ENCODE results near the gene SLC6A11.

SLC6A11 gene

DNA sequence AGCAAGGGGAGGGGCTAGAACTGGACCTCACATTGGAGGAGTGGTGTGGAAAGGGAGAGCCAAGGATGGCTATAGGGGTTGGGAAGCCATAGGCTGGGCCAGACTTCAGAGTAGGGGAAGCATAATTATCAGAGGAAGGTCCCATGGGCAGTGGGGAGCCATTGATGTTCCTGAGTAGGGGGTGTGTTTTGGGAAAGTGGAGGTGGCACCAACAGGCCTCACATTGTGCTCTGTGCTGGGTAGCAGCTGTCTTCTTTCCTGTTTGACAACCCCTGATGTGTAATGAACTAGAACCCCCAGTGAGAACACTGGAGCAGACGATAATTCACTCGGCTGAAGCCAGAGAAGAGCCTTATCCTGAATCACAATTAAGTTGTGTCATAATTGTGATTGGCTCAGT is 41.2 kb downstream of the SLC6A11 start:
- DNase-seq (no peak), ATAC-seq (replicated peaks) (no peak)
- Mint-ChIP-seq H3K36me3 (ENCODE audit: insufficient read depth) (no peaks in the 10 kb centered on the region), H3K4me3 (no peak overlapping the region), H3K4me1 (ENCODE audit: low read depth in 2 of 2) (no peaks in the 10 kb centered on the region), H3K27ac (no peak overlapping the region), H3K27me3 (peaks cover 58 to 59% of the 10 kb centered on the region in 2 donors), H3K9me3 (no peaks in the 10 kb centered on the region)

DNA sequence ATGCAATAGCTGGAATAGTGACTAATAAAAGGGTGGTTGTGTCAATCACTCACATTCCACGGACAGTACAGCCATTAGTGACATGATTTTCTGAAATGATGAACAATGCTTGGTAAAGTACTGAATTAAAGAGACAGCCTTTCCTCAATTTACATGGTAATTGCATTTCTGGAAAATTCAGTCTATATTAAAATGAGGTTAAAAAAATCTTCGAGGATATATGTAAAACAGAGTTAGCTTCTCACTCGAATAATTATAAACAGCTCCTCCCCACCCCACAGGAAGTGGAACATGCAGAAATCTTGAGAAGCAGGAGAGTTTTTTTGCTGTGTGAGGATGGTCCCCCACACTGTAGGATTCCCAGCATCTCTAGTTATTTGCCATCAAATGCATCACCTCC is 42.1 kb downstream of the SLC6A11 start:
- H3K27ac Mint-ChIP-seq = no peak overlapping the region
- H3K27me3 Mint-ChIP-seq = peaks cover 51% of the 10 kb centered on the region in 2 donors
- DNase-seq (no peak), ATAC-seq (replicated peaks) (no peak)
- no peak overlapping the region for H3K4me3 Mint-ChIP-seq
- no peaks in the 10 kb centered on the region for H3K9me3 Mint-ChIP-seq
- H3K4me1 Mint-ChIP-seq (ENCODE audit: low read depth in 2 of 2) = no peaks in the 10 kb centered on the region
- no peaks in the 10 kb centered on the region for H3K36me3 Mint-ChIP-seq (ENCODE audit: insufficient read depth)

DNA sequence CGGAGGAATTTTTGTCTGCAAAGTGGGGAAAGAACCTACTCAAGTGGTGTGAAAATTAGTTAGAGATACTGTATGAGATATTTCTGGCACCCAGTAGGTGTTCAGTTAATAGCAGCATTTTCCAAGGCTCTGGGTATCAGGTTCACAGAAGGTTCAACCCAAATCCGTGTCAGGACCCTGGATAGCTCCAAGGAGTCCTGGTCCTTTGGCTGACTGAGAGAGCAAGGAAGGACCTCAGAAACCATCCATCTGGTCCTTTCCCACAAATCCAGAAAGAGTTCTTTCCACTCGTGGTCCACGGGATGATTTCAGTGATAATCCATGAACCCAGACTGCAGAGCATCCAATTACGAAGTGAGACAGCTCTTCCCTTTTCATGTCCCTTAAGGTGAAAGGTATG is 51.4 kb downstream of the SLC6A11 start:
- no peaks in the 10 kb centered on the region for H3K9me3 Mint-ChIP-seq
- H3K27ac Mint-ChIP-seq = no peak overlapping the region
- no peak for ATAC-seq (replicated peaks)
- H3K4me1 Mint-ChIP-seq (ENCODE audit: low read depth in 2 of 2) = no peaks in the 10 kb centered on the region
- no peak for DNase-seq
- H3K4me3 Mint-ChIP-seq = no peak overlapping the region
- peaks cover 8 to 26% of the 10 kb centered on the region in 2 donors for H3K27me3 Mint-ChIP-seq
- no peaks in the 10 kb centered on the region for H3K36me3 Mint-ChIP-seq (ENCODE audit: insufficient read depth)

- H3K4me1 Mint-ChIP-seq (ENCODE audit: low read depth in 2 of 2) = no peaks in the 10 kb centered on the region
- no peak overlapping the region for H3K27ac Mint-ChIP-seq
- ATAC-seq (replicated peaks) = no peak
- DNase-seq = no peak
- no peaks in the 10 kb centered on the region for H3K36me3 Mint-ChIP-seq (ENCODE audit: insufficient read depth)
- no peak overlapping the region for H3K4me3 Mint-ChIP-seq
- no peaks in the 10 kb centered on the region for H3K9me3 Mint-ChIP-seq
- H3K27me3 Mint-ChIP-seq = peaks cover 23 to 24% of the 10 kb centered on the region in 2 donors
These were observed 53.4 kb downstream of the SLC6A11 start for GRCh38 chr3:10869460-10869859.

- H3K36me3 Mint-ChIP-seq (ENCODE audit: insufficient read depth) = no peaks in the 10 kb centered on the region
- H3K4me1 Mint-ChIP-seq (ENCODE audit: low read depth in 2 of 2) = no peaks in the 10 kb centered on the region
- H3K9me3 Mint-ChIP-seq = no peaks in the 10 kb centered on the region
- DNase-seq (no peak), ATAC-seq (replicated peaks) (no peak)
- H3K4me3 Mint-ChIP-seq = no peak overlapping the region
- H3K27ac Mint-ChIP-seq = no peak overlapping the region
- peaks cover 25 to 29% of the 10 kb centered on the region in 2 donors for H3K27me3 Mint-ChIP-seq
These were observed 54.3 kb downstream of the SLC6A11 start for GRCh38 chr3:10870296-10870695.

- Mint-ChIP-seq H3K4me3 (no peak overlapping the region), H3K27ac (no peak overlapping the region), H3K9me3 (no peaks in the 10 kb centered on the region), H3K27me3 (peaks cover 29 to 41% of the 10 kb centered on the region in 2 donors), H3K36me3 (ENCODE audit: insufficient read depth) (no peaks in the 10 kb centered on the region), H3K4me1 (ENCODE audit: low read depth in 2 of 2) (no peaks in the 10 kb centered on the region)
- no peak for DNase-seq
- ATAC-seq (replicated peaks) = no peak
These were observed 57.4 kb downstream of the SLC6A11 start for GRCh38 chr3:10873415-10873814.

DNA sequence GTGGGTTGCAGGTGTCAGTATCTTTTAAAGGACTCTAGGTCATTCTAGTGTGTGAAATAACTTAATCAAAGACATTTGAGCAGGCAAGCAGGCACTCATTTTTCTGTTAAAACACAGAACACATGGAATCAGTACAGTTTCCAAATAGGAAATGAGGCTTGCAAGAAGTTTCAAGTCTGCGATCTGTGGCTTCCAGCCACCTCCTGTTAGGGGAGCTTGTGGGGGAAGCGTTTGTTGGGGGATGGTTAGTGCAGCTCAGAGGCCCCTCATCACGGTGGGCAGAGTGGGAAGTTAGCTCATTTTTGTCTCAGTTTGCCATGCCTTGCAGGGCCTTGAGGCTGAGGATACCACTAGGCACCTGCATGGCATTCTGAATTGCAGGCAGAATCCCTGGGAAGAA is 59.9 kb downstream of the SLC6A11 start:
- Mint-ChIP-seq H3K36me3 (ENCODE audit: insufficient read depth) (no peaks in the 10 kb centered on the region), H3K27me3 (peaks cover 31 to 61% of the 10 kb centered on the region in 2 donors), H3K27ac (no peak overlapping the region), H3K4me1 (ENCODE audit: low read depth in 2 of 2) (no peaks in the 10 kb centered on the region), H3K4me3 (no peak overlapping the region), H3K9me3 (no peaks in the 10 kb centered on the region)
- DNase-seq (no peak), ATAC-seq (replicated peaks) (no peak)

DNA sequence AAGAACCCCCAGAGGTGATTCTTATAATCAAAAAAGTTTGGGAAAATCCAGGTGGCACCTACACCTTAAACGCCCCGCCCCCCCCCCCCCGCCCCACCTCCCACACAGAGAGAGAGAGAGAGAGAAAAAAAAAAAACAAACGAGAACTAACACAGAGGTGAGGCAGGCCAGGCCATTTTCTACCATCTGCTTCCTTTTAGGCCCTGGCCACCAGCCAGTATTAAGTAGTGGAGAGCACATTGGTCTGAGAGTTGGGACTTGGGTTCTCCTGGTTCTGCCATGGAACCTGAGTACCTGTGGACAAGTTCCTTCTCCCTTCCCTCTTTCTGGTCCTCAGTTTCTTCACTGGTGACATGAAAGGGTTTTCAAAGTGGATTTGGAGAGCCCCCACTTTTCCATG is 60.6 kb downstream of the SLC6A11 start:
- no peaks in the 10 kb centered on the region for H3K4me1 Mint-ChIP-seq (ENCODE audit: low read depth in 2 of 2)
- ATAC-seq (replicated peaks) (no peak), DNase-seq (no peak)
- no peak overlapping the region for H3K4me3 Mint-ChIP-seq
- H3K27me3 Mint-ChIP-seq = peaks cover 31 to 65% of the 10 kb centered on the region in 2 donors
- H3K9me3 Mint-ChIP-seq = no peaks in the 10 kb centered on the region
- no peaks in the 10 kb centered on the region for H3K36me3 Mint-ChIP-seq (ENCODE audit: insufficient read depth)
- no peak overlapping the region for H3K27ac Mint-ChIP-seq

DNA sequence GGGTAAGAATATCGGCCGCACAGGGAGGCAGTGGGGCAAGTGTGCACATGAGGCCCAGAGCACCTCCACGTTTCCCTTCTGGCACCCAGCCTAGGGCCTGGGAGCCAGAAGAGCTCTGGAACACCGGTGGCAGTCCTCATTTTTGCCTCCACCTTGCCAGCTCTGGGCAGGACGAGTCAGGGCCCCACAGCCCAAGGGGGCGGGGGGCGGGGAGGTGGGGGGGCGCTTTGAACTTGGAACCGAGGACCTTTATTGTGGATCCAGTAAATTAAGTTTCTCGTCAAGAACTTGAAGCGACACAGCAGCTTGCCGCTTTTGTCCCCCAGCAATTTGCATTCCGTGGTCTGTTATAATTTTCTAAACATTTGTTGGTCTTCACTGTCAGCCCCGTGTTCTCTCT is 66.8 kb downstream of the SLC6A11 start:
- H3K36me3 Mint-ChIP-seq (ENCODE audit: insufficient read depth) = no peaks in the 10 kb centered on the region
- H3K4me3 Mint-ChIP-seq = no peak overlapping the region
- no peaks in the 10 kb centered on the region for H3K4me1 Mint-ChIP-seq (ENCODE audit: low read depth in 2 of 2)
- ATAC-seq (replicated peaks) (no peak), DNase-seq (no peak)
- no peaks in the 10 kb centered on the region for H3K9me3 Mint-ChIP-seq
- no peak overlapping the region for H3K27ac Mint-ChIP-seq
- peaks cover 19 to 65% of the 10 kb centered on the region in 2 donors for H3K27me3 Mint-ChIP-seq

- DNase-seq (no peak), ATAC-seq (replicated peaks) (no peak)
- Mint-ChIP-seq H3K27me3 (peaks cover 19 to 65% of the 10 kb centered on the region in 2 donors), H3K36me3 (ENCODE audit: insufficient read depth) (no peaks in the 10 kb centered on the region), H3K4me1 (ENCODE audit: low read depth in 2 of 2) (no peaks in the 10 kb centered on the region), H3K4me3 (no peak overlapping the region), H3K27ac (no peak overlapping the region), H3K9me3 (no peaks in the 10 kb centered on the region)
These were observed 67.6 kb downstream of the SLC6A11 start for GRCh38 chr3:10883478-10884234.

DNA sequence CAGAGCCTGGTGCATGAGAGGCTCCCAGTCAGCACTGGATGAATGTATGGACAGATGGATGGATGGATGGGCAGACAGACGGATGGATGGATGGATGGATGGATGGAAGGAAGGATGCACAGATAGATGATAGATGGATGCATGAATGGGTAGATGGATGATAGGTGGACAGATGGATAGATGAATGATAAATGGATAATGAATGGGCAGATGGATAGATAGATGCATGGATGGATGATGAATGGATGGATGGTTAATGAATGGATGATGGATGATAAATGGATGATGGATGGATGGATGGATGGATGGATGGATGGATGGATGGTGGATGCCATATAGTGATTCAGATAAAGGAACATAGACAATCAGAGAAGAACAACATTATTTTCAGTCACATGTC is 71.0 kb downstream of the SLC6A11 start:
- Mint-ChIP-seq H3K4me1 (ENCODE audit: low read depth in 2 of 2) (no peaks in the 10 kb centered on the region), H3K4me3 (no peak overlapping the region), H3K36me3 (ENCODE audit: insufficient read depth) (no peaks in the 10 kb centered on the region), H3K27ac (no peak overlapping the region), H3K9me3 (peaks cover 0 to 4% of the 10 kb centered on the region in 2 donors), H3K27me3 (peaks cover 11 to 34% of the 10 kb centered on the region in 2 donors)
- ATAC-seq (replicated peaks) (no peak), DNase-seq (no peak)

- peaks cover 0 to 4% of the 10 kb centered on the region in 2 donors for H3K9me3 Mint-ChIP-seq
- H3K27me3 Mint-ChIP-seq = peaks cover 4 to 42% of the 10 kb centered on the region in 2 donors
- H3K36me3 Mint-ChIP-seq (ENCODE audit: insufficient read depth) = no peaks in the 10 kb centered on the region
- H3K4me3 Mint-ChIP-seq = no peak overlapping the region
- H3K27ac Mint-ChIP-seq = no peak overlapping the region
- ATAC-seq (replicated peaks) = no peak
- no peak for DNase-seq
- H3K4me1 Mint-ChIP-seq (ENCODE audit: low read depth in 2 of 2) = peaks cover 0 to 2% of the 10 kb centered on the region in 2 donors
These were observed 72.6 kb downstream of the SLC6A11 start for GRCh38 chr3:10888518-10889090.

GRCh38 chr3:10889206-10889960 is 73.4 kb downstream of the SLC6A11 start:
- Mint-ChIP-seq H3K4me3 (no peak overlapping the region), H3K4me1 (ENCODE audit: low read depth in 2 of 2) (peaks cover 0 to 2% of the 10 kb centered on the region in 2 donors), H3K27ac (no peak overlapping the region), H3K27me3 (peaks cover 11 to 50% of the 10 kb centered on the region in 2 donors), H3K36me3 (ENCODE audit: insufficient read depth) (no peaks in the 10 kb centered on the region), H3K9me3 (peaks cover 0 to 4% of the 10 kb centered on the region in 2 donors)
- DNase-seq = no peak
- no peak for ATAC-seq (replicated peaks)

DNA sequence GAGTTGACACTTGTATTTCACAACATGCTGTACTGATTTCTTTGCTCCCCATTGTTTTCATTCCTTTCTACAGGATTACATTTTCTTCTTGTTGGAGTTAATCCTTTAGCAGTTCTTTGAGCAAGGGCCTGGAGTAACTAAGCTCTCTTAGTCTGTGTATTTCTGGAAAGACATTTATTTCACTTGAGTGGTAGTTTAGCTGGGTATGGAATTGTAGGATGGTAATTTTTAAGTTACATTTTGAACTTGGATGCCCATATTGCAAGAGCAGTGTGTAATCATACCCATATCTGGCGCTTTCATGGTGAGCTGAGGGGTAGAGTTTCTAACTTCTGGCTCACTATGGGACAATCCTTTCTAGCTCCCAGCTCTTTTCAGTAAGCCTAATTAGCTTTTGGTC is 74.6 kb downstream of the SLC6A11 start:
- DNase-seq (no peak), ATAC-seq (replicated peaks) (no peak)
- no peak overlapping the region for H3K4me3 Mint-ChIP-seq
- H3K9me3 Mint-ChIP-seq = peaks cover 0 to 4% of the 10 kb centered on the region in 2 donors
- H3K27me3 Mint-ChIP-seq = peaks cover 16 to 42% of the 10 kb centered on the region in 2 donors
- H3K4me1 Mint-ChIP-seq (ENCODE audit: low read depth in 2 of 2) = peaks cover 0 to 2% of the 10 kb centered on the region in 2 donors
- no peak overlapping the region for H3K27ac Mint-ChIP-seq
- H3K36me3 Mint-ChIP-seq (ENCODE audit: insufficient read depth) = no peaks in the 10 kb centered on the region
